Neural crest cell (in vitro differentiated cells): ENCODE data around the gene CCDC14. TPM values are rescaled to one million over a fixed set of nuclear protein-coding genes. Genes with fewer than 3 reads are reported as not detected.

Experiments used
- DNase-seq: peaks from one replicate; pipeline ENCODE4 v3.0.0; 2021; ENCODE audit warnings: low read depth, mixed read lengths, low spot score
- H3K27ac Mint-ChIP-seq: one replicate; pipeline ENCODE4 v1.8.0; 2021; ENCODE audit warnings: mild to moderate bottlenecking, mixed read lengths; ENCODE audit not compliant: unreplicated experiment
- H3K27me3 Mint-ChIP-seq: 2 replicates; pipeline ENCODE4 v1.8.0; 2021; ENCODE audit warnings: low read depth, mild to moderate bottlenecking, mixed read lengths
- H3K36me3 Mint-ChIP-seq: 2 replicates; pipeline ENCODE4 v1.8.0; 2021; ENCODE audit warnings: low read depth, mild to moderate bottlenecking, mixed read lengths
- H3K4me1 Mint-ChIP-seq: 2 replicates; pipeline ENCODE4 v1.8.0; 2021; ENCODE audit warnings: mixed read lengths
- H3K4me3 Mint-ChIP-seq: one replicate; pipeline ENCODE4 v1.8.0; 2021; ENCODE audit warnings: mild to moderate bottlenecking, mixed read lengths
- H3K9me3 Mint-ChIP-seq: 2 replicates; pipeline ENCODE4 v1.8.0; 2021; ENCODE audit warnings: mixed read lengths
- total RNA-seq: library from RNA; stranded (reverse); gene quantifications from 2 replicates; pipeline ENCODE4 v1.2.1, GENCODE V29; 2021
- TF ChIP-seq, protein P1 (sequence below): fragments of 200-600 bp; sonication (generic); conservative IDR thresholded peaks from 2 replicates; pipeline ENCODE4 v1.5.0; 2021; ENCODE audit warnings: antibody characterized with exemption, mild to moderate bottlenecking

The CCDC14 gene
- total RNA-seq, 1 donor from 2014 or later = 117 TPM

DNA sequence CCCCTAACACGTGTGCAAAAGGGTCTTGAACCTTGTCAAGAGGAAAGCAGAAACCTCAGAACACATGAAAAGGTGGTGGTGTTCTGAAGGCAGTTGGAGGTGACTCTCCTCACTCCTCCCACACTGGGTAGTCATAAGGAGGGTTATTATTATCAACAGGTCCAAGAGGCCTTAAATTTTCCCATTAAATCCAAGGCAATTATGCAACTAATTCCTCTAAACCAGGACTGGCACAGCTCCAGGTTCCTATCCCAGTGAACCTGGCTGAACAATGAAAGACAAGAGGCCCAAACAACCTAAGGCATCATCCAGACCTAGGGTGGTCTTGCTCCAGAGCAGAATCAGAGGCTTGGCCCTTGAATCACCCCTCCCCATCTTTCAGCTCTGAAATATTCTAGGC, 91.9 kb downstream of the CCDC14 start:
- Mint-ChIP-seq H3K36me3 (peaks cover 4% of the 10 kb centered on the region), H3K9me3 (no peaks in the 10 kb centered on the region), H3K4me1 (peaks cover 16% of the 10 kb centered on the region), H3K27me3 (no peaks in the 10 kb centered on the region), H3K4me3 (no peak overlapping the region), H3K27ac (no peak overlapping the region)
- DNase-seq = no peak
- TF ChIP-seq, protein P1, sequence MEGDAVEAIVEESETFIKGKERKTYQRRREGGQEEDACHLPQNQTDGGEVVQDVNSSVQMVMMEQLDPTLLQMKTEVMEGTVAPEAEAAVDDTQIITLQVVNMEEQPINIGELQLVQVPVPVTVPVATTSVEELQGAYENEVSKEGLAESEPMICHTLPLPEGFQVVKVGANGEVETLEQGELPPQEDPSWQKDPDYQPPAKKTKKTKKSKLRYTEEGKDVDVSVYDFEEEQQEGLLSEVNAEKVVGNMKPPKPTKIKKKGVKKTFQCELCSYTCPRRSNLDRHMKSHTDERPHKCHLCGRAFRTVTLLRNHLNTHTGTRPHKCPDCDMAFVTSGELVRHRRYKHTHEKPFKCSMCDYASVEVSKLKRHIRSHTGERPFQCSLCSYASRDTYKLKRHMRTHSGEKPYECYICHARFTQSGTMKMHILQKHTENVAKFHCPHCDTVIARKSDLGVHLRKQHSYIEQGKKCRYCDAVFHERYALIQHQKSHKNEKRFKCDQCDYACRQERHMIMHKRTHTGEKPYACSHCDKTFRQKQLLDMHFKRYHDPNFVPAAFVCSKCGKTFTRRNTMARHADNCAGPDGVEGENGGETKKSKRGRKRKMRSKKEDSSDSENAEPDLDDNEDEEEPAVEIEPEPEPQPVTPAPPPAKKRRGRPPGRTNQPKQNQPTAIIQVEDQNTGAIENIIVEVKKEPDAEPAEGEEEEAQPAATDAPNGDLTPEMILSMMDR = no peak

DNA sequence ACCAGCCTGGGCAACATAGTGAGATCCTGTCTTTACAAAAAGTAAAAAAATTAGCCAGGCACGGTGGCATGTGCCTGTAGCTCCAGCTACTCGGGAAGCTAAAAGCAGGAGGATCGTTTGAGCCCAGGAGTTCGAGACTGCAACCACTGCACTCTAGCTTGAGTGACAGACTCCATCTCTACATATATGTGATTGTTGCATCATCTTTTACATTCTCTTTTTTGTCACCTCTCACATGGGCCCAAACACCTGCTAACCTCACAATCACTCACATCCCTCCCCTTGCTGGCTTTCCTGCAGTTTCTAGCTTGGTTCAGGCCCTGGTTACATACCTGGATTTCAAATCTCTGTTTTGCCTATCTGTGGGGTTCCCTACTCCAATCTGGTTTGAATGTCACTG, 96.3 kb downstream of the CCDC14 start:
- H3K27me3 Mint-ChIP-seq = no peaks in the 10 kb centered on the region
- H3K36me3 Mint-ChIP-seq = no peaks in the 10 kb centered on the region
- TF ChIP-seq, protein P1 = no peak
- no peak overlapping the region for H3K27ac Mint-ChIP-seq
- no peaks in the 10 kb centered on the region for H3K9me3 Mint-ChIP-seq
- H3K4me1 Mint-ChIP-seq = no peaks in the 10 kb centered on the region
- no peak for DNase-seq
- H3K4me3 Mint-ChIP-seq = no peak overlapping the region

Other genes starting within 250 kb of the CCDC14 start
- 19.9 and 20.1 TPM in 2 replicates for gene MYLK, start 76.9 kb downstream of the CCDC14 start, total RNA-seq
- not detected in 2 replicates for gene ROPN1, start 30.9 kb upstream of the CCDC14 start, total RNA-seq
- gene KALRN, start 72.1 kb upstream of the CCDC14 start, total RNA-seq = 40.5 and 45.4 TPM in 2 replicates